GM23338 (cell line): ENCODE measurements around the gene KNOP1. TPM values are rescaled to one million over a fixed set of nuclear protein-coding genes. Genes with fewer than 3 reads are reported as not detected.

ENCODE experiments used
- ATAC-seq: fragments of 200-7000 bp; cut with Tn5 transposase; 3 replicates; pipeline ENCODE4 v1.9.1; 2020
- DNase-seq: peaks from one replicate; pipeline ENCODE4 v3.0.0-alpha.2; 2015; ENCODE audit warnings: low spot score
- H2AFZ ChIP-seq: fragments of 200-600 bp; sonication (generic); 2 replicates; pipeline ENCODE4 v1.8.0; 2016; ENCODE audit warnings: antibody characterized with exemption, mild to moderate bottlenecking, moderate library complexity
- H3F3A ChIP-seq: fragments of 200-600 bp; sonication (generic); replicated peaks from 2 replicates; pipeline ENCODE4 v1.8.0; 2017; ENCODE audit warnings: antibody characterized with exemption, mixed run types, low read depth
- H3K27ac ChIP-seq: fragments of 200-600 bp; sonication (generic); 2 replicates; pipeline ENCODE4 v1.6.1; 2016; ENCODE audit warnings: low read depth
- H3K27me3 ChIP-seq: fragments of 200-600 bp; sonication (generic); 2 replicates; pipeline ENCODE4 v1.8.0; 2016; ENCODE audit warnings: mild to moderate bottlenecking, mixed run types, moderate library complexity; ENCODE audit not compliant: insufficient read depth
- H3K36me3 ChIP-seq: fragments of 200-600 bp; sonication (generic); 2 replicates; pipeline ENCODE4 v1.8.0; 2016; ENCODE audit warnings: mild to moderate bottlenecking; ENCODE audit not compliant: insufficient read depth
- H3K4me1 ChIP-seq: fragments of 200-600 bp; sonication (generic); 2 replicates; pipeline ENCODE4 v1.8.0; 2016; ENCODE audit warnings: mild to moderate bottlenecking, moderate library complexity; ENCODE audit not compliant: insufficient read depth
- H3K4me2 ChIP-seq: fragments of 200-600 bp; sonication (generic); 2 replicates; pipeline ENCODE4 v1.7.1; 2017; ENCODE audit warnings: mixed run types
- H3K4me3 ChIP-seq: fragments of 200-600 bp; sonication (generic); 2 replicates; pipeline ENCODE4 v1.6.1; 2016; ENCODE audit warnings: mixed run types
- H3K79me2 ChIP-seq: fragments of 200-600 bp; sonication (generic); replicated peaks from 2 replicates; pipeline ENCODE4 v1.8.0; 2017; ENCODE audit warnings: mild to moderate bottlenecking; ENCODE audit not compliant: insufficient read depth
- H3K9me2 ChIP-seq: fragments of 200-600 bp; sonication (generic); 2 replicates; pipeline ENCODE4 v1.8.0; 2017; ENCODE audit not compliant: insufficient read depth
- H4K20me1 ChIP-seq: fragments of 200-600 bp; sonication (generic); replicated peaks from 2 replicates; pipeline ENCODE4 v1.8.0; 2017; ENCODE audit warnings: mild to moderate bottlenecking; ENCODE audit not compliant: insufficient read depth
- H3K27ac Mint-ChIP-seq: 2 replicates; pipeline ENCODE4 v1.8.0; 2020; ENCODE audit warnings: inconsistent platforms, mild to moderate bottlenecking, moderate library complexity, mixed read lengths
- H3K27me3 Mint-ChIP-seq: 3 replicates; pipeline ENCODE4 v1.8.0; 2022; ENCODE audit warnings: low read depth, mild to moderate bottlenecking, moderate library complexity, mixed read lengths, inconsistent platforms; ENCODE audit not compliant: insufficient read depth, poor library complexity
- H3K36me3 Mint-ChIP-seq: 3 replicates; pipeline ENCODE4 v1.8.0; 2021; ENCODE audit warnings: low read depth, mild to moderate bottlenecking, inconsistent platforms, moderate library complexity, mixed read lengths
- H3K4me1 Mint-ChIP-seq: 3 replicates; pipeline ENCODE4 v1.8.0; 2020; ENCODE audit warnings: mild to moderate bottlenecking, inconsistent platforms, mixed read lengths
- H3K4me3 Mint-ChIP-seq: 3 replicates; pipeline ENCODE4 v1.8.0; 2021; ENCODE audit warnings: moderate library complexity, mild to moderate bottlenecking, inconsistent platforms, mixed read lengths
- H3K9me3 Mint-ChIP-seq: 3 replicates; pipeline ENCODE4 v1.8.0; 2020; ENCODE audit warnings: moderate library complexity, mild to moderate bottlenecking, inconsistent platforms, mixed read lengths
- CTCF ChIP-seq, 2 experiments: fragments of 200-600 bp in 1 of 2; sonication (generic) in 1 of 2; conservative IDR thresholded peaks; 2 replicates each; pipeline versions ENCODE4 v1.5.1 to v1.6.1; 2016 to 2017; ENCODE audit warnings: antibody characterized with exemption in 2 of 2, low read depth in 2 of 2, mild to moderate bottlenecking in 2 of 2, moderate library complexity in 1 of 2
- ETS1 ChIP-seq: IDR thresholded peaks from 2 replicates; pipeline ENCODE4 v1.6.1; 2016; ENCODE audit warnings: antibody characterized with exemption
- EZH2 ChIP-seq: fragments of 200-600 bp; sonication (generic); IDR thresholded peaks from one replicate; pipeline ENCODE4 v1.8.0; 2017; ENCODE audit warnings: antibody characterized with exemption, mild to moderate bottlenecking, low read depth; ENCODE audit not compliant: unreplicated experiment
- EZH2phosphoT487 ChIP-seq: fragments of 200-600 bp; sonication (generic); IDR thresholded peaks from one replicate; pipeline ENCODE4 v1.8.1; 2018; ENCODE audit warnings: antibody characterized with exemption; ENCODE audit not compliant: unreplicated experiment
- JUNB ChIP-seq: IDR thresholded peaks from one replicate; pipeline ENCODE4 v1.6.1; 2016; ENCODE audit warnings: antibody characterized with exemption; ENCODE audit not compliant: unreplicated experiment
- NANOG ChIP-seq: IDR thresholded peaks from 2 replicates; pipeline ENCODE4 v1.6.1; 2016; ENCODE audit warnings: antibody characterized with exemption, borderline replicate concordance
- POLR2AphosphoS5 ChIP-seq: IDR thresholded peaks from 2 replicates; pipeline ENCODE4 v1.6.1; 2016; ENCODE audit warnings: antibody characterized with exemption, low read depth
- STAT1 ChIP-seq: IDR thresholded peaks from one replicate; pipeline ENCODE4 v1.6.1; 2016; ENCODE audit warnings: antibody characterized with exemption; ENCODE audit not compliant: unreplicated experiment
- ZNF114 ChIP-seq: fragments of 250-450 bp; sonication (Bioruptor Pico); IDR thresholded peaks from 2 replicates; pipeline ENCODE4 v1.5.0; 2020; ENCODE audit warnings: mild to moderate bottlenecking, moderate library complexity
- ZNF331 ChIP-seq: fragments of 250-450 bp; sonication (Bioruptor Pico); IDR thresholded peaks from 2 replicates; pipeline ENCODE4 v1.5.0; 2020; ENCODE audit warnings: low read depth, mild to moderate bottlenecking, moderate library complexity
- ZNF462 ChIP-seq: fragments of 250-450 bp; sonication (Bioruptor Pico); IDR thresholded peaks from 2 replicates; pipeline ENCODE4 v1.5.0; 2020; ENCODE audit warnings: mild to moderate bottlenecking, moderate library complexity
- polyA plus RNA-seq: library from polyadenylated mRNA; unstranded; fragments of >200 nt; fragmentation: Nextera tagmentation; extraction: Ambion mirVana; gene quantifications from 2 replicates; pipeline ENCODE4 v1.2.1, GENCODE V29; 2016
- total RNA-seq: library from RNA; depleted of rRNA; stranded (reverse); fragments of >200 nt; shearing (Covaris generic); gene quantifications from 2 replicates; pipeline ENCODE4 v1.2.3, GENCODE V29; 2014
- TF ChIP-seq, protein P1 (sequence below): IDR thresholded peaks from one replicate; pipeline ENCODE4 v1.6.1; 2018; ENCODE audit warnings: antibody characterized with exemption; ENCODE audit not compliant: unreplicated experiment

The KNOP1 gene
- total and polyA plus RNA-seq, 2 experiments from 2014 or later, result 57.7 to 190 TPM

DNA sequence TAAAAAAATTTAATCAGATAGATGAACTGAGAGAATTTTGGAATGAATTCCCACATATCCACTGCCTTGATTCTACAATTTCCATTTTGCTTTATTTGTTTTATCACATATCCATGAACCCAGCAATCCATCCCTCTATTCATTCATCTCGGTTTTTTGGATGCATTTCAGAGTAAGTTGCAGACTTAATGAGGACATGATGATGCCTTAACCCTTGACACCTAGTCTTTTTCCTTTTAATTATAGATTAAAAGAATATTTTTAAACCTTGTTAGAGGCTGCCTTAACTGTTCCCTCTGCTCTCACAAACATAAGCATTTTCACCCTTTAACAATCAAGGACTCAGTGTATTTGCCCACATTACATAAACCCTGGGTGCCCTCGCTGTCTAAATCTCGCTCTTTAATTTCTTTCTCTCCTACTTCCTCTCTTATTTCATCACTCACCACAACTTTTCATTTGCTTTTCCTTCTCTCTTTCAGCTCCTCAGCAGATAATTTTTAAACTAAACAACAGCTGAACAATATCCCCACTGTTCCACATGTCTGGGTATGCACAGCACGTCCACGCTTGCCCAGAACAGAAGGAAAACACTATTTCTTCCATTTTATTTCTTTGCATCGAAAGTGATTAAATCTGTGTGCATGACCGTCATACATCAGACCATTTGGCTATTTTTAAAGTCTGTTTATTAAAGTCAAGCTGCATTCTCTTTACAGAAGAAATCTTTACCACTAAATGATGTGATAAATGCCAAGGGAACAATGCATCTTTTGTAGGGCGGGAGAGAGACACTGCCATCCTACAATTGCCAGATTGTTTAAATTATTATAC lies 40.0 kb upstream of the KNOP1 start:
- peaks cover 2% of the 10 kb centered on the region; the same call in 1 of the 2 replicates for H3K9me2 ChIP-seq
- no peaks in the 10 kb centered on the region for H4K20me1 ChIP-seq
- ATAC-seq (no peak), DNase-seq (no peak)
- TF ChIP-seq ETS1, result no peak
- TF ChIP-seq ZNF331 (CRISPR knock-in tag), result no peak
- no peak for TF ChIP-seq EZH2phosphoT487
- TF ChIP-seq CTCF (conservative IDR thresholded peaks at IDR 0.05; ENCODE audit: low read depth in 2 of 2), result no peak
- no peak for TF ChIP-seq ZNF462 (CRISPR knock-in tag)
- TF ChIP-seq, protein P1, sequence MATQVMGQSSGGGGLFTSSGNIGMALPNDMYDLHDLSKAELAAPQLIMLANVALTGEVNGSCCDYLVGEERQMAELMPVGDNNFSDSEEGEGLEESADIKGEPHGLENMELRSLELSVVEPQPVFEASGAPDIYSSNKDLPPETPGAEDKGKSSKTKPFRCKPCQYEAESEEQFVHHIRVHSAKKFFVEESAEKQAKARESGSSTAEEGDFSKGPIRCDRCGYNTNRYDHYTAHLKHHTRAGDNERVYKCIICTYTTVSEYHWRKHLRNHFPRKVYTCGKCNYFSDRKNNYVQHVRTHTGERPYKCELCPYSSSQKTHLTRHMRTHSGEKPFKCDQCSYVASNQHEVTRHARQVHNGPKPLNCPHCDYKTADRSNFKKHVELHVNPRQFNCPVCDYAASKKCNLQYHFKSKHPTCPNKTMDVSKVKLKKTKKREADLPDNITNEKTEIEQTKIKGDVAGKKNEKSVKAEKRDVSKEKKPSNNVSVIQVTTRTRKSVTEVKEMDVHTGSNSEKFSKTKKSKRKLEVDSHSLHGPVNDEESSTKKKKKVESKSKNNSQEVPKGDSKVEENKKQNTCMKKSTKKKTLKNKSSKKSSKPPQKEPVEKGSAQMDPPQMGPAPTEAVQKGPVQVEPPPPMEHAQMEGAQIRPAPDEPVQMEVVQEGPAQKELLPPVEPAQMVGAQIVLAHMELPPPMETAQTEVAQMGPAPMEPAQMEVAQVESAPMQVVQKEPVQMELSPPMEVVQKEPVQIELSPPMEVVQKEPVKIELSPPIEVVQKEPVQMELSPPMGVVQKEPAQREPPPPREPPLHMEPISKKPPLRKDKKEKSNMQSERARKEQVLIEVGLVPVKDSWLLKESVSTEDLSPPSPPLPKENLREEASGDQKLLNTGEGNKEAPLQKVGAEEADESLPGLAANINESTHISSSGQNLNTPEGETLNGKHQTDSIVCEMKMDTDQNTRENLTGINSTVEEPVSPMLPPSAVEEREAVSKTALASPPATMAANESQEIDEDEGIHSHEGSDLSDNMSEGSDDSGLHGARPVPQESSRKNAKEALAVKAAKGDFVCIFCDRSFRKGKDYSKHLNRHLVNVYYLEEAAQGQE, result no peak
- no peak for TF ChIP-seq JUNB
- TF ChIP-seq ZNF114 (CRISPR knock-in tag), result no peak
- TF ChIP-seq EZH2, result no peak
- TF ChIP-seq POLR2AphosphoS5, result no peak
- no peak for TF ChIP-seq NANOG
- no peak for TF ChIP-seq STAT1
- H3K4me1 Mint-ChIP-seq, result peaks cover 3% of the 10 kb centered on the region; the same call in 1 of the 3 replicates
- no peaks in the 10 kb centered on the region for H3F3A ChIP-seq
- H3K36me3 ChIP-seq, result no peaks in the 10 kb centered on the region
- no peaks in the 10 kb centered on the region for H3K79me2 ChIP-seq
- no peaks in the 10 kb centered on the region for H3K27me3 ChIP-seq
- H3K27ac Mint-ChIP-seq, result no peak overlapping the region
- no peak overlapping the region for H3K27ac ChIP-seq
- no peak overlapping the region for H3K4me3 Mint-ChIP-seq
- no peaks in the 10 kb centered on the region; the same call in 2 of the 3 replicates for H3K36me3 Mint-ChIP-seq
- H3K4me1 ChIP-seq, result peaks cover 7% of the 10 kb centered on the region; the same call in 1 of the 2 replicates
- H3K4me3 ChIP-seq, result no peak overlapping the region
- H3K9me3 Mint-ChIP-seq, result no peaks in the 10 kb centered on the region
- H3K4me2 ChIP-seq, result no peak overlapping the region
- no peaks in the 10 kb centered on the region for H3K27me3 Mint-ChIP-seq
- no peak overlapping the region for H2AFZ ChIP-seq
